Activated CD4-positive, alpha-beta T cell treated with anti-CD3 and anti-CD28 coated beads for 36 hours (primary cell): ENCODE data around the gene LARP4B. TPM values are rescaled to one million over a fixed set of nuclear protein-coding genes. Genes with fewer than 3 reads are reported as not detected.

Experiments used
- ATAC-seq: fragments of 200-7000 bp; cut with Tn5 transposase; one replicate; pipeline ENCODE4 v1.10.0; 2021; ENCODE audit warnings: mild to moderate bottlenecking, moderate library complexity
- CTCF ChIA-PET: fragments of 350-600 bp; sonication (Branson Sonifier 250); formaldehyde crosslinking; loops from one replicate; lab custom pipeline; 2021; ENCODE audit warnings: antibody characterized with exemption; lab: Charles Lee
- POLR2A ChIA-PET: fragments of 350-600 bp; sonication (Branson Sonifier 250); formaldehyde crosslinking; loops from one replicate; lab custom pipeline; 2021; ENCODE audit warnings: antibody characterized with exemption, inconsistent platforms; lab: Charles Lee
- DNase-seq: peaks from one replicate; pipeline ENCODE4 v3.0.0-alpha.2; 2020
- H3K27ac Mint-ChIP-seq: one replicate; pipeline ENCODE4 v1.8.0; 2021; ENCODE audit warnings: mixed read lengths
- H3K27me3 Mint-ChIP-seq: one replicate; pipeline ENCODE4 v1.8.0; 2021; ENCODE audit warnings: mixed read lengths
- H3K36me3 Mint-ChIP-seq: one replicate; pipeline ENCODE4 v1.8.0; 2021; ENCODE audit warnings: low read depth, mixed read lengths
- H3K4me1 Mint-ChIP-seq: one replicate; pipeline ENCODE4 v1.8.0; 2021; ENCODE audit warnings: mixed read lengths
- H3K4me3 Mint-ChIP-seq: one replicate; pipeline ENCODE4 v1.8.0; 2021; ENCODE audit warnings: mild to moderate bottlenecking, moderate library complexity, mixed read lengths
- H3K9me3 Mint-ChIP-seq: one replicate; pipeline ENCODE4 v1.8.0; 2021; ENCODE audit warnings: low read depth, mixed read lengths
- intact Hi-C, 2 experiments: fragments of 100-400 bp; cut with DNase I in 1 of 2; cut with micrococcal nuclease in 1 of 2; formaldehyde crosslinking; loops; one replicate each; pipeline versions ENCODE4 v1.14.2 to v1.15.1; 2022 to 2024; cut with DNase I, micrococcal nuclease
- total RNA-seq, 2 experiments: library from RNA; stranded (reverse); gene quantifications; one replicate each; pipeline ENCODE4 v1.2.3, GENCODE V29; 2021

LARP4B gene
- total RNA-seq = 10 to 100 TPM; 88.2 to 97.5 TPM

GRCh38 chr10:931326-932318, at the start of gene LARP4B:
LARP4B (minus strand) TSS chr10:931705; CDS start chr10:885721, 45,984 bp downstream.
- POLR2A ChIA-PET = interaction anchor here (0.6 to 1.0 kb wide), 4 partner anchors 12 to 117 kb away, joined by 4 to 5 read pairs (median 4); partner anchors contain the start of genes GTPBP4 and IDI1

GRCh38 chr10:980468-981093, 49.1 kb upstream of the LARP4B start:
- H3K27me3 Mint-ChIP-seq = no peaks in the 10 kb centered on the region
- no peak overlapping the region for H3K4me3 Mint-ChIP-seq
- H3K4me1 Mint-ChIP-seq = no peaks in the 10 kb centered on the region
- no peak overlapping the region for H3K27ac Mint-ChIP-seq
- H3K36me3 Mint-ChIP-seq = peaks cover 16% of the 10 kb centered on the region
- H3K9me3 Mint-ChIP-seq = peaks cover 22% of the 10 kb centered on the region
- CTCF ChIA-PET = no interaction called here
- POLR2A ChIA-PET = no interaction called here
- ATAC-seq (no peak), DNase-seq (no peak)
- intact Hi-C loops = no loop called here

More at GRCh38 chr10:931326-932318, at the start of gene LARP4B:
- intact Hi-C loops = loop anchor here (1.0 to 2.0 kb wide), 6 partner anchors 57 to 796 kb away; partner anchors contain the start of genes GTPBP4 (in 2 of the 2), IDI1 (in 2 of the 2), WDR37 (in 1 of the 2) and ZMYND11 (in 1 of the 2)
- DNase-seq = peak; percentile 98
- Mint-ChIP-seq H3K4me3 (peak within 1 kb of the TSS; percentile 82), H3K9me3 (no peaks in the 10 kb centered on the region), H3K27ac (peak within 1 kb of the TSS; percentile 85), H3K27me3 (no peaks in the 10 kb centered on the region), H3K36me3 (peaks cover 22% of the 10 kb centered on the region), H3K4me1 (peaks cover 38% of the 10 kb centered on the region)
- ATAC-seq = peak; percentile 99
- CTCF ChIA-PET = interaction anchor here (1.0 to 1.8 kb wide), 2 partner anchors 11 to 13 kb away, joined by 3 read pairs; no protein-coding TSS in a partner anchor

- DNase-seq (no peak), ATAC-seq (no peak)
- Mint-ChIP-seq H3K27ac (no peak overlapping the region), H3K36me3 (peaks cover 16% of the 10 kb centered on the region), H3K9me3 (peaks cover 22% of the 10 kb centered on the region), H3K4me3 (no peak overlapping the region), H3K27me3 (no peaks in the 10 kb centered on the region), H3K4me1 (no peaks in the 10 kb centered on the region)
- POLR2A ChIA-PET = no interaction called here
- intact Hi-C loops = no loop called here
- CTCF ChIA-PET = no interaction called here
Measured at GRCh38 chr10:978826-979421, 47.4 kb upstream of the LARP4B start.

- intact Hi-C loops = no loop called here
- peaks cover 14% of the 10 kb centered on the region for H3K36me3 Mint-ChIP-seq
Measured at GRCh38 chr10:976316-976715, 44.8 kb upstream of the LARP4B start.

GRCh38 chr10:974785-975074, 43.2 kb upstream of the LARP4B start:
- H3K4me1 Mint-ChIP-seq = no peaks in the 10 kb centered on the region
- peaks cover 13% of the 10 kb centered on the region for H3K9me3 Mint-ChIP-seq
- intact Hi-C loops = no loop called here

More at GRCh38 chr10:976316-976715, 44.8 kb upstream of the LARP4B start:
- ATAC-seq (no peak), DNase-seq (no peak)
- ChIA-PET CTCF (no interaction called here), POLR2A (no interaction called here)
- H3K4me3 Mint-ChIP-seq = no peak overlapping the region
- no peaks in the 10 kb centered on the region for H3K27me3 Mint-ChIP-seq
- no peak overlapping the region for H3K27ac Mint-ChIP-seq
- no peaks in the 10 kb centered on the region for H3K4me1 Mint-ChIP-seq
- peaks cover 22% of the 10 kb centered on the region for H3K9me3 Mint-ChIP-seq

GRCh38 chr10:974038-974784, 42.7 kb upstream of the LARP4B start:
- Mint-ChIP-seq H3K4me1 (no peaks in the 10 kb centered on the region), H3K9me3 (peaks cover 10% of the 10 kb centered on the region), H3K27me3 (peaks cover 5% of the 10 kb centered on the region), H3K4me3 (no peak overlapping the region), H3K27ac (no peak overlapping the region), H3K36me3 (peaks cover 2% of the 10 kb centered on the region)
- CTCF ChIA-PET = no interaction called here
- POLR2A ChIA-PET = no interaction called here
- intact Hi-C loops = no loop called here
- DNase-seq (no peak), ATAC-seq (no peak)

More at GRCh38 chr10:974785-975074, 43.2 kb upstream of the LARP4B start:
- Mint-ChIP-seq H3K27me3 (peaks cover 3% of the 10 kb centered on the region), H3K4me3 (no peak overlapping the region), H3K27ac (no peak overlapping the region), H3K36me3 (peaks cover 5% of the 10 kb centered on the region)
- CTCF ChIA-PET = no interaction called here
- ATAC-seq (no peak), DNase-seq (no peak)
- POLR2A ChIA-PET = no interaction called here

GRCh38 chr10:972763-973162, 41.3 kb upstream of the LARP4B start:
- DNase-seq (no peak), ATAC-seq (no peak)
- peaks cover 2% of the 10 kb centered on the region for H3K36me3 Mint-ChIP-seq
- H3K4me1 Mint-ChIP-seq = no peaks in the 10 kb centered on the region
- H3K27ac Mint-ChIP-seq = no peak overlapping the region
- H3K9me3 Mint-ChIP-seq = peaks cover 4% of the 10 kb centered on the region
- ChIA-PET POLR2A (no interaction called here), CTCF (no interaction called here)
- H3K27me3 Mint-ChIP-seq = peaks cover 5% of the 10 kb centered on the region
- intact Hi-C loops = no loop called here
- no peak overlapping the region for H3K4me3 Mint-ChIP-seq

GRCh38 chr10:971613-972012, 40.1 kb upstream of the LARP4B start:
- DNase-seq (no peak), ATAC-seq (no peak)
- peaks cover 7% of the 10 kb centered on the region for H3K4me1 Mint-ChIP-seq
- H3K27me3 Mint-ChIP-seq = peaks cover 5% of the 10 kb centered on the region
- intact Hi-C loops = no loop called here
- H3K36me3 Mint-ChIP-seq = no peaks in the 10 kb centered on the region
- no peak overlapping the region for H3K4me3 Mint-ChIP-seq
- H3K27ac Mint-ChIP-seq = no peak overlapping the region
- ChIA-PET CTCF (no interaction called here), POLR2A (no interaction called here)
- peaks cover 2% of the 10 kb centered on the region for H3K9me3 Mint-ChIP-seq

- CTCF ChIA-PET = no interaction called here
- POLR2A ChIA-PET = no interaction called here
Measured at GRCh38 chr10:971150-971542, 39.6 kb upstream of the LARP4B start.

GRCh38 chr10:970311-971149, 39.0 kb upstream of the LARP4B start:
- H3K9me3 Mint-ChIP-seq = no peaks in the 10 kb centered on the region
- intact Hi-C loops = no loop called here
- no peak overlapping the region for H3K27ac Mint-ChIP-seq
- no peaks in the 10 kb centered on the region for H3K36me3 Mint-ChIP-seq
- ChIA-PET POLR2A (no interaction called here), CTCF (no interaction called here)
- peaks cover 5% of the 10 kb centered on the region for H3K27me3 Mint-ChIP-seq
- no peak for DNase-seq
- H3K4me1 Mint-ChIP-seq = peaks cover 7% of the 10 kb centered on the region
- no peak overlapping the region for H3K4me3 Mint-ChIP-seq
- ATAC-seq = no peak

More at GRCh38 chr10:971150-971542, 39.6 kb upstream of the LARP4B start:
- Mint-ChIP-seq H3K4me3 (no peak overlapping the region), H3K36me3 (no peaks in the 10 kb centered on the region), H3K9me3 (no peaks in the 10 kb centered on the region), H3K27ac (no peak overlapping the region), H3K4me1 (peaks cover 7% of the 10 kb centered on the region), H3K27me3 (peaks cover 5% of the 10 kb centered on the region)
- intact Hi-C loops = no loop called here
- DNase-seq = no peak
- no peak for ATAC-seq
